ENCODE measurements around the gene TMEM151A.
A peak's percentile ranks its signal among the peaks of the same experiment; 100 is the strongest.

The TMEM151A gene

GRCh38 chr11:66284526-66285078 lies 7.1 kb upstream of the TMEM151A start:
- TF ChIP-seq CTCF (IDR thresholded peaks at IDR 0.05; ENCODE audit: insufficient read depth, low read depth, low read length, missing control alignments): no peak
- H3K4me3 ChIP-seq (ENCODE audit: low read length): no peak overlapping the region
- no peak for DNase-seq (ENCODE audit: low read depth)

GRCh38 chr11:66285250-66285947 lies 6.3 kb upstream of the TMEM151A start:
- no peak for TF ChIP-seq CTCF (IDR thresholded peaks at IDR 0.05; ENCODE audit: insufficient read depth, low read depth, low read length, missing control alignments)
- no peak overlapping the region for H3K4me3 ChIP-seq (ENCODE audit: low read length)
- DNase-seq (ENCODE audit: low read depth): no peak

- no peak overlapping the region for H3K4me3 ChIP-seq (ENCODE audit: low read length)
- DNase-seq (ENCODE audit: low read depth): no peak
- TF ChIP-seq CTCF (IDR thresholded peaks at IDR 0.05; ENCODE audit: insufficient read depth, low read depth, low read length, missing control alignments): no peak
Observed at GRCh38 chr11:66286699-66287098, 5.0 kb upstream of the TMEM151A start.

GRCh38 chr11:66287211-66287888 lies 4.3 kb upstream of the TMEM151A start:
- no peak for TF ChIP-seq CTCF (IDR thresholded peaks at IDR 0.05; ENCODE audit: insufficient read depth, low read depth, low read length, missing control alignments)
- no peak overlapping the region for H3K4me3 ChIP-seq (ENCODE audit: low read length)

GRCh38 chr11:66287889-66288670 lies 3.6 kb upstream of the TMEM151A start:
- H3K4me3 ChIP-seq (ENCODE audit: low read length): peak overlapping the region; percentile 79
- no peak for DNase-seq (ENCODE audit: low read depth)
- TF ChIP-seq CTCF (IDR thresholded peaks at IDR 0.05; ENCODE audit: insufficient read depth, low read depth, low read length, missing control alignments): no peak

More at GRCh38 chr11:66287211-66287888, 4.3 kb upstream of the TMEM151A start:
- DNase-seq (ENCODE audit: low read depth): no peak

GRCh38 chr11:66288671-66289547 lies 2.8 kb upstream of the TMEM151A start, which contains the start of gene YIF1A:
Gene YIF1A, minus strand, starts transcription at chr11:66289143. Its CDS starts 158 bp downstream, at chr11:66288985.
- TF ChIP-seq CTCF (IDR thresholded peaks at IDR 0.05; ENCODE audit: insufficient read depth, low read depth, low read length, missing control alignments): no peak
- DNase-seq (ENCODE audit: low read depth): peak; percentile 100
- peak within 1 kb of the TSS; percentile 79 for H3K4me3 ChIP-seq (ENCODE audit: low read length)
